Measurements from ENCODE around the gene JAML.
A peak's percentile ranks its signal among the peaks of the same experiment; 100 is the strongest.
"Not testable (repeated sequence)": the region's sequence is repeated elsewhere in the genome, so short reads cannot be mapped to it uniquely, and the experiment has no call there.

Gene JAML

GRCh38 chr11:118193910-118194566 lies 30.8 kb downstream of the JAML start:
- no peak for TF ChIP-seq JUND (IDR thresholded peaks at IDR 0.05; ENCODE audit: low read depth)
- DNase-seq (ENCODE audit: low read depth in 1 of 2, low spot score in 1 of 2), result no peak
- in situ Hi-C loops (cut with HindIII; ENCODE audit: low pct_unique_long_range_greater_than_20kb, low sequenced_read_pairs), result no loop called here

GRCh38 chr11:118192817-118193216 lies 32.0 kb downstream of the JAML start:
- in situ Hi-C loops (cut with HindIII; ENCODE audit: low pct_unique_long_range_greater_than_20kb, low sequenced_read_pairs); DNase-seq (ENCODE audit: low read depth in 1 of 2, low spot score in 1 of 2): not testable (repeated sequence)

- DNase-seq (ENCODE audit: low read depth in 1 of 2, low spot score in 1 of 2); in situ Hi-C loops (cut with HindIII; ENCODE audit: low pct_unique_long_range_greater_than_20kb, low sequenced_read_pairs): not testable (repeated sequence)
Observed at GRCh38 chr11:118190942-118191506, 33.8 kb downstream of the JAML start.

GRCh38 chr11:118186346-118187107 lies 38.3 kb downstream of the JAML start:
- in situ Hi-C loops (cut with HindIII; ENCODE audit: low pct_unique_long_range_greater_than_20kb, low sequenced_read_pairs), result no loop called here
- no peak for TF ChIP-seq JUND (IDR thresholded peaks at IDR 0.05; ENCODE audit: low read depth)
- no peak for DNase-seq (ENCODE audit: low read depth in 1 of 2, low spot score in 1 of 2)

- in situ Hi-C loops (cut with HindIII; ENCODE audit: low pct_unique_long_range_greater_than_20kb, low sequenced_read_pairs), result no loop called here
- no peak for DNase-seq (ENCODE audit: low read depth in 1 of 2, low spot score in 1 of 2)
- TF ChIP-seq JUND (IDR thresholded peaks at IDR 0.05; ENCODE audit: low read depth), result no peak
Observed at GRCh38 chr11:118184784-118185579, 39.8 kb downstream of the JAML start.

GRCh38 chr11:118183691-118184090 lies 41.1 kb downstream of the JAML start:
- in situ Hi-C loops (cut with HindIII; ENCODE audit: low pct_unique_long_range_greater_than_20kb, low sequenced_read_pairs); DNase-seq (ENCODE audit: low read depth in 1 of 2, low spot score in 1 of 2): not testable (repeated sequence)

GRCh38 chr11:118180300-118180703 lies 44.5 kb downstream of the JAML start:
- in situ Hi-C loops (cut with HindIII; ENCODE audit: low pct_unique_long_range_greater_than_20kb, low sequenced_read_pairs), result no loop called here
- DNase-seq (ENCODE audit: low read depth in 1 of 2, low spot score in 1 of 2), result peak in 1 of 2 experiments; percentile 57
- TF ChIP-seq JUND (IDR thresholded peaks at IDR 0.05; ENCODE audit: low read depth), result no peak

GRCh38 chr11:118176778-118177134 lies 48.1 kb downstream of the JAML start:
- no peak for TF ChIP-seq JUND (IDR thresholded peaks at IDR 0.05; ENCODE audit: low read depth)
- in situ Hi-C loops (cut with HindIII; ENCODE audit: low pct_unique_long_range_greater_than_20kb, low sequenced_read_pairs), result no loop called here
- no peak for DNase-seq (ENCODE audit: low read depth in 1 of 2, low spot score in 1 of 2)

- TF ChIP-seq JUND (IDR thresholded peaks at IDR 0.05; ENCODE audit: low read depth), result no peak
- in situ Hi-C loops (cut with HindIII; ENCODE audit: low pct_unique_long_range_greater_than_20kb, low sequenced_read_pairs), result no loop called here
- no peak for DNase-seq (ENCODE audit: low read depth in 1 of 2, low spot score in 1 of 2)
Observed at GRCh38 chr11:118175993-118176777, 48.6 kb downstream of the JAML start, which contains the start of gene SCN2B. Gene SCN2B, minus strand, starts transcription at chr11:118176639. Its CDS starts 208 bp downstream, at chr11:118176431.

GRCh38 chr11:118175031-118175992 lies 49.5 kb downstream of the JAML start:
- DNase-seq (ENCODE audit: low read depth in 1 of 2, low spot score in 1 of 2), result peak in 1 of 2 experiments; percentile 41
- no peak for TF ChIP-seq JUND (IDR thresholded peaks at IDR 0.05; ENCODE audit: low read depth)
- in situ Hi-C loops (cut with HindIII; ENCODE audit: low pct_unique_long_range_greater_than_20kb, low sequenced_read_pairs), result no loop called here

- DNase-seq (ENCODE audit: low read depth in 1 of 2, low spot score in 1 of 2), result no peak
- in situ Hi-C loops (cut with HindIII; ENCODE audit: low pct_unique_long_range_greater_than_20kb, low sequenced_read_pairs), result no loop called here
- no peak for TF ChIP-seq JUND (IDR thresholded peaks at IDR 0.05; ENCODE audit: low read depth)
Observed at GRCh38 chr11:118174006-118174567, 50.7 kb downstream of the JAML start.
